GM23338 (cell line): Measurements from ENCODE around the gene SERBP1. TPM values are rescaled to one million over a fixed set of nuclear protein-coding genes. Genes with fewer than 3 reads are reported as not detected.

Experiments used
- ATAC-seq: fragments of 200-7000 bp; cut with Tn5 transposase; 3 replicates; pipeline ENCODE4 v1.9.1; 2020
- DNase-seq: peaks from one replicate; pipeline ENCODE4 v3.0.0-alpha.2; 2015; ENCODE audit warnings: low spot score
- H2AFZ ChIP-seq: fragments of 200-600 bp; sonication (generic); 2 replicates; pipeline ENCODE4 v1.8.0; 2016; ENCODE audit warnings: antibody characterized with exemption, mild to moderate bottlenecking, moderate library complexity
- H3F3A ChIP-seq: fragments of 200-600 bp; sonication (generic); replicated peaks from 2 replicates; pipeline ENCODE4 v1.8.0; 2017; ENCODE audit warnings: antibody characterized with exemption, mixed run types, low read depth
- H3K27ac ChIP-seq: fragments of 200-600 bp; sonication (generic); 2 replicates; pipeline ENCODE4 v1.6.1; 2016; ENCODE audit warnings: low read depth
- H3K27me3 ChIP-seq: fragments of 200-600 bp; sonication (generic); 2 replicates; pipeline ENCODE4 v1.8.0; 2016; ENCODE audit warnings: mild to moderate bottlenecking, mixed run types, moderate library complexity; ENCODE audit not compliant: insufficient read depth
- H3K36me3 ChIP-seq: fragments of 200-600 bp; sonication (generic); 2 replicates; pipeline ENCODE4 v1.8.0; 2016; ENCODE audit warnings: mild to moderate bottlenecking; ENCODE audit not compliant: insufficient read depth
- H3K4me1 ChIP-seq: fragments of 200-600 bp; sonication (generic); 2 replicates; pipeline ENCODE4 v1.8.0; 2016; ENCODE audit warnings: mild to moderate bottlenecking, moderate library complexity; ENCODE audit not compliant: insufficient read depth
- H3K4me2 ChIP-seq: fragments of 200-600 bp; sonication (generic); 2 replicates; pipeline ENCODE4 v1.7.1; 2017; ENCODE audit warnings: mixed run types
- H3K4me3 ChIP-seq: fragments of 200-600 bp; sonication (generic); 2 replicates; pipeline ENCODE4 v1.6.1; 2016; ENCODE audit warnings: mixed run types
- H3K79me2 ChIP-seq: fragments of 200-600 bp; sonication (generic); replicated peaks from 2 replicates; pipeline ENCODE4 v1.8.0; 2017; ENCODE audit warnings: mild to moderate bottlenecking; ENCODE audit not compliant: insufficient read depth
- H3K9me2 ChIP-seq: fragments of 200-600 bp; sonication (generic); 2 replicates; pipeline ENCODE4 v1.8.0; 2017; ENCODE audit not compliant: insufficient read depth
- H4K20me1 ChIP-seq: fragments of 200-600 bp; sonication (generic); replicated peaks from 2 replicates; pipeline ENCODE4 v1.8.0; 2017; ENCODE audit warnings: mild to moderate bottlenecking; ENCODE audit not compliant: insufficient read depth
- H3K27ac Mint-ChIP-seq: 2 replicates; pipeline ENCODE4 v1.8.0; 2020; ENCODE audit warnings: inconsistent platforms, mild to moderate bottlenecking, moderate library complexity, mixed read lengths
- H3K27me3 Mint-ChIP-seq: 3 replicates; pipeline ENCODE4 v1.8.0; 2022; ENCODE audit warnings: low read depth, mild to moderate bottlenecking, moderate library complexity, mixed read lengths, inconsistent platforms; ENCODE audit not compliant: insufficient read depth, poor library complexity
- H3K36me3 Mint-ChIP-seq: 3 replicates; pipeline ENCODE4 v1.8.0; 2021; ENCODE audit warnings: low read depth, mild to moderate bottlenecking, inconsistent platforms, moderate library complexity, mixed read lengths
- H3K4me1 Mint-ChIP-seq: 3 replicates; pipeline ENCODE4 v1.8.0; 2020; ENCODE audit warnings: mild to moderate bottlenecking, inconsistent platforms, mixed read lengths
- H3K4me3 Mint-ChIP-seq: 3 replicates; pipeline ENCODE4 v1.8.0; 2021; ENCODE audit warnings: moderate library complexity, mild to moderate bottlenecking, inconsistent platforms, mixed read lengths
- H3K9me3 Mint-ChIP-seq: 3 replicates; pipeline ENCODE4 v1.8.0; 2020; ENCODE audit warnings: moderate library complexity, mild to moderate bottlenecking, inconsistent platforms, mixed read lengths
- CREB1 ChIP-seq: fragments of 250-450 bp; sonication (Bioruptor Pico); IDR thresholded peaks from 2 replicates; pipeline ENCODE4 v1.5.0; 2020; ENCODE audit warnings: low read depth, mild to moderate bottlenecking, moderate library complexity
- EZH2 ChIP-seq: fragments of 200-600 bp; sonication (generic); IDR thresholded peaks from one replicate; pipeline ENCODE4 v1.8.0; 2017; ENCODE audit warnings: antibody characterized with exemption, mild to moderate bottlenecking, low read depth; ENCODE audit not compliant: unreplicated experiment
- EZH2phosphoT487 ChIP-seq: fragments of 200-600 bp; sonication (generic); IDR thresholded peaks from one replicate; pipeline ENCODE4 v1.8.1; 2018; ENCODE audit warnings: antibody characterized with exemption; ENCODE audit not compliant: unreplicated experiment
- JUNB ChIP-seq: IDR thresholded peaks from one replicate; pipeline ENCODE4 v1.6.1; 2016; ENCODE audit warnings: antibody characterized with exemption; ENCODE audit not compliant: unreplicated experiment
- NANOG ChIP-seq: IDR thresholded peaks from 2 replicates; pipeline ENCODE4 v1.6.1; 2016; ENCODE audit warnings: antibody characterized with exemption, borderline replicate concordance
- POLR2AphosphoS5 ChIP-seq: IDR thresholded peaks from 2 replicates; pipeline ENCODE4 v1.6.1; 2016; ENCODE audit warnings: antibody characterized with exemption, low read depth
- STAT1 ChIP-seq: IDR thresholded peaks from one replicate; pipeline ENCODE4 v1.6.1; 2016; ENCODE audit warnings: antibody characterized with exemption; ENCODE audit not compliant: unreplicated experiment
- ZNF114 ChIP-seq: fragments of 250-450 bp; sonication (Bioruptor Pico); IDR thresholded peaks from 2 replicates; pipeline ENCODE4 v1.5.0; 2020; ENCODE audit warnings: mild to moderate bottlenecking, moderate library complexity
- ZNF331 ChIP-seq: fragments of 250-450 bp; sonication (Bioruptor Pico); IDR thresholded peaks from 2 replicates; pipeline ENCODE4 v1.5.0; 2020; ENCODE audit warnings: low read depth, mild to moderate bottlenecking, moderate library complexity
- polyA plus RNA-seq: library from polyadenylated mRNA; unstranded; fragments of >200 nt; fragmentation: Nextera tagmentation; extraction: Ambion mirVana; gene quantifications from 2 replicates; pipeline ENCODE4 v1.2.1, GENCODE V29; 2016
- total RNA-seq: library from RNA; depleted of rRNA; stranded (reverse); fragments of >200 nt; shearing (Covaris generic); gene quantifications from 2 replicates; pipeline ENCODE4 v1.2.3, GENCODE V29; 2014
- TF ChIP-seq, protein P1 (sequence below): fragments of 250-450 bp; sonication (Bioruptor Pico); IDR thresholded peaks from 2 replicates; pipeline ENCODE4 v1.5.0; 2020; ENCODE audit warnings: mild to moderate bottlenecking, moderate library complexity
- TF ChIP-seq, protein P2 (sequence below): IDR thresholded peaks from one replicate; pipeline ENCODE4 v1.6.1; 2018; ENCODE audit warnings: antibody characterized with exemption; ENCODE audit not compliant: unreplicated experiment
- TF ChIP-seq, protein P3 (sequence below), 2 experiments: fragments of 200-600 bp in 1 of 2; sonication (generic) in 1 of 2; conservative IDR thresholded peaks; 2 replicates each; pipeline versions ENCODE4 v1.5.1 to v1.6.1; 2016 to 2017; ENCODE audit warnings: antibody characterized with exemption in 2 of 2, low read depth in 2 of 2, mild to moderate bottlenecking in 2 of 2, moderate library complexity in 1 of 2
- TF ChIP-seq, protein P4 (sequence below): IDR thresholded peaks from 2 replicates; pipeline ENCODE4 v1.6.1; 2016; ENCODE audit warnings: antibody characterized with exemption

Gene SERBP1
- total and polyA plus RNA-seq, 2 experiments from 2014 or later, result 559 to 674 TPM

DNA sequence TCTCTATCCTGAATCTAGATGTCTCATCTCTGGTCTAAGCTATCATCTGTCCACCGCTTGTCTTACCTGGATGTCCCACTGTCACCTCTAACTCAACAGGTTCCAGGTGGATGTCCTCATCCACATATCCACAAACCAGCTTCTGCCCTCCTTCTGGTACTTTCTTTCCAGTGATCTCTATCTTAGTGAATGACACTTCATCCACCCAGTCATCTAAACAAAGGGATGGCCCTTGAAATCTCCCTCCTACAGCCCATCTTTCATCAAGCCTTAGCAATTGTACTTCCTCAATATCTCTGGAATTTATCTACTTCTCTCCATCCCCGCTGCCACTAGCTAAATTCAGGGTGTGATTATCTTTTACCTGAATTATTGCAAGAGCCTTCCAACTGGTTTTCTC lies 33.9 kb upstream of the SERBP1 start:
- H3K36me3 Mint-ChIP-seq, result no peaks in the 10 kb centered on the region
- Histone ChIP-seq H3K4me1 (peaks cover 46% of the 10 kb centered on the region), H4K20me1 (no peaks in the 10 kb centered on the region), H3K79me2 (no peaks in the 10 kb centered on the region), H3K36me3 (no peaks in the 10 kb centered on the region; the same call in 1 of the 2 replicates), H3K27me3 (no peaks in the 10 kb centered on the region), H3F3A (no peaks in the 10 kb centered on the region; the same call in 1 of the 2 replicates), H3K9me2 (no peaks in the 10 kb centered on the region; the same call in 1 of the 2 replicates), H2AFZ (no peak overlapping the region), H3K27ac (no peak overlapping the region), H3K4me3 (no peak overlapping the region), H3K4me2 (peak overlapping the region; percentile 57)
- TF ChIP-seq EZH2 (no peak), NANOG (no peak), CREB1 (CRISPR knock-in tag) (no peak), EZH2phosphoT487 (no peak), ZNF114 (CRISPR knock-in tag) (no peak), STAT1 (no peak), JUNB (no peak), ZNF331 (CRISPR knock-in tag) (no peak), POLR2AphosphoS5 (no peak)
- TF ChIP-seq, protein P1, sequence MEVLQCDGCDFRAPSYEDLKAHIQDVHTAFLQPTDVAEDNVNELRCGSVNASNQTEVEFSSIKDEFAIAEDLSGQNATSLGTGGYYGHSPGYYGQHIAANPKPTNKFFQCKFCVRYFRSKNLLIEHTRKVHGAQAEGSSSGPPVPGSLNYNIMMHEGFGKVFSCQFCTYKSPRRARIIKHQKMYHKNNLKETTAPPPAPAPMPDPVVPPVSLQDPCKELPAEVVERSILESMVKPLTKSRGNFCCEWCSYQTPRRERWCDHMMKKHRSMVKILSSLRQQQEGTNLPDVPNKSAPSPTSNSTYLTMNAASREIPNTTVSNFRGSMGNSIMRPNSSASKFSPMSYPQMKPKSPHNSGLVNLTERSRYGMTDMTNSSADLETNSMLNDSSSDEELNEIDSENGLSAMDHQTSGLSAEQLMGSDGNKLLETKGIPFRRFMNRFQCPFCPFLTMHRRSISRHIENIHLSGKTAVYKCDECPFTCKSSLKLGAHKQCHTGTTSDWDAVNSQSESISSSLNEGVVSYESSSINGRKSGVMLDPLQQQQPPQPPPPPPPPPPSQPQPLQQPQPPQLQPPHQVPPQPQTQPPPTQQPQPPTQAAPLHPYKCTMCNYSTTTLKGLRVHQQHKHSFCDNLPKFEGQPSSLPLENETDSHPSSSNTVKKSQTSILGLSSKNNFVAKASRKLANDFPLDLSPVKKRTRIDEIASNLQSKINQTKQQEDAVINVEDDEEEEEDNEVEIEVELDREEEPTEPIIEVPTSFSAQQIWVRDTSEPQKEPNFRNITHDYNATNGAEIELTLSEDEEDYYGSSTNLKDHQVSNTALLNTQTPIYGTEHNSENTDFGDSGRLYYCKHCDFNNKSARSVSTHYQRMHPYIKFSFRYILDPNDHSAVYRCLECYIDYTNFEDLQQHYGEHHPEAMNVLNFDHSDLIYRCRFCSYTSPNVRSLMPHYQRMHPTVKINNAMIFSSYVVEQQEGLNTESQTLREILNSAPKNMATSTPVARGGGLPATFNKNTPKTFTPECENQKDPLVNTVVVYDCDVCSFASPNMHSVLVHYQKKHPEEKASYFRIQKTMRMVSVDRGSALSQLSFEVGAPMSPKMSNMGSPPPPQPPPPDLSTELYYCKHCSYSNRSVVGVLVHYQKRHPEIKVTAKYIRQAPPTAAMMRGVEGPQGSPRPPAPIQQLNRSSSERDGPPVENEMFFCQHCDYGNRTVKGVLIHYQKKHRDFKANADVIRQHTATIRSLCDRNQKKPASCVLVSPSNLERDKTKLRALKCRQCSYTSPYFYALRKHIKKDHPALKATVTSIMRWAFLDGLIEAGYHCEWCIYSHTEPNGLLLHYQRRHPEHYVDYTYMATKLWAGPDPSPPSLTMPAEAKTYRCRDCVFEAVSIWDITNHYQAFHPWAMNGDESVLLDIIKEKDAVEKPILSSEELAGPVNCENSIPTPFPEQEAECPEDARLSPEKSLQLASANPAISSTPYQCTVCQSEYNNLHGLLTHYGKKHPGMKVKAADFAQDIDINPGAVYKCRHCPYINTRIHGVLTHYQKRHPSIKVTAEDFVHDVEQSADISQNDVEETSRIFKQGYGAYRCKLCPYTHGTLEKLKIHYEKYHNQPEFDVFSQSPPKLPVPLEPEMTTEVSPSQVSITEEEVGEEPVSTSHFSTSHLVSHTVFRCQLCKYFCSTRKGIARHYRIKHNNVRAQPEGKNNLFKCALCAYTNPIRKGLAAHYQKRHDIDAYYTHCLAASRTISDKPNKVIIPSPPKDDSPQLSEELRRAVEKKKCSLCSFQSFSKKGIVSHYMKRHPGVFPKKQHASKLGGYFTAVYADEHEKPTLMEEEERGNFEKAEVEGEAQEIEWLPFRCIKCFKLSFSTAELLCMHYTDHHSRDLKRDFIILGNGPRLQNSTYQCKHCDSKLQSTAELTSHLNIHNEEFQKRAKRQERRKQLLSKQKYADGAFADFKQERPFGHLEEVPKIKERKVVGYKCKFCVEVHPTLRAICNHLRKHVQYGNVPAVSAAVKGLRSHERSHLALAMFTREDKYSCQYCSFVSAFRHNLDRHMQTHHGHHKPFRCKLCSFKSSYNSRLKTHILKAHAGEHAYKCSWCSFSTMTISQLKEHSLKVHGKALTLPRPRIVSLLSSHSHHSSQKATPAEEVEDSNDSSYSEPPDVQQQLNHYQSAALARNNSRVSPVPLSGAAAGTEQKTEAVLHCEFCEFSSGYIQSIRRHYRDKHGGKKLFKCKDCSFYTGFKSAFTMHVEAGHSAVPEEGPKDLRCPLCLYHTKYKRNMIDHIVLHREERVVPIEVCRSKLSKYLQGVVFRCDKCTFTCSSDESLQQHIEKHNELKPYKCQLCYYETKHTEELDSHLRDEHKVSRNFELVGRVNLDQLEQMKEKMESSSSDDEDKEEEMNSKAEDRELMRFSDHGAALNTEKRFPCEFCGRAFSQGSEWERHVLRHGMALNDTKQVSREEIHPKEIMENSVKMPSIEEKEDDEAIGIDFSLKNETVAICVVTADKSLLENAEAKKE, result no peak
- TF ChIP-seq, protein P2, sequence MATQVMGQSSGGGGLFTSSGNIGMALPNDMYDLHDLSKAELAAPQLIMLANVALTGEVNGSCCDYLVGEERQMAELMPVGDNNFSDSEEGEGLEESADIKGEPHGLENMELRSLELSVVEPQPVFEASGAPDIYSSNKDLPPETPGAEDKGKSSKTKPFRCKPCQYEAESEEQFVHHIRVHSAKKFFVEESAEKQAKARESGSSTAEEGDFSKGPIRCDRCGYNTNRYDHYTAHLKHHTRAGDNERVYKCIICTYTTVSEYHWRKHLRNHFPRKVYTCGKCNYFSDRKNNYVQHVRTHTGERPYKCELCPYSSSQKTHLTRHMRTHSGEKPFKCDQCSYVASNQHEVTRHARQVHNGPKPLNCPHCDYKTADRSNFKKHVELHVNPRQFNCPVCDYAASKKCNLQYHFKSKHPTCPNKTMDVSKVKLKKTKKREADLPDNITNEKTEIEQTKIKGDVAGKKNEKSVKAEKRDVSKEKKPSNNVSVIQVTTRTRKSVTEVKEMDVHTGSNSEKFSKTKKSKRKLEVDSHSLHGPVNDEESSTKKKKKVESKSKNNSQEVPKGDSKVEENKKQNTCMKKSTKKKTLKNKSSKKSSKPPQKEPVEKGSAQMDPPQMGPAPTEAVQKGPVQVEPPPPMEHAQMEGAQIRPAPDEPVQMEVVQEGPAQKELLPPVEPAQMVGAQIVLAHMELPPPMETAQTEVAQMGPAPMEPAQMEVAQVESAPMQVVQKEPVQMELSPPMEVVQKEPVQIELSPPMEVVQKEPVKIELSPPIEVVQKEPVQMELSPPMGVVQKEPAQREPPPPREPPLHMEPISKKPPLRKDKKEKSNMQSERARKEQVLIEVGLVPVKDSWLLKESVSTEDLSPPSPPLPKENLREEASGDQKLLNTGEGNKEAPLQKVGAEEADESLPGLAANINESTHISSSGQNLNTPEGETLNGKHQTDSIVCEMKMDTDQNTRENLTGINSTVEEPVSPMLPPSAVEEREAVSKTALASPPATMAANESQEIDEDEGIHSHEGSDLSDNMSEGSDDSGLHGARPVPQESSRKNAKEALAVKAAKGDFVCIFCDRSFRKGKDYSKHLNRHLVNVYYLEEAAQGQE, result no peak
- TF ChIP-seq, protein P3, sequence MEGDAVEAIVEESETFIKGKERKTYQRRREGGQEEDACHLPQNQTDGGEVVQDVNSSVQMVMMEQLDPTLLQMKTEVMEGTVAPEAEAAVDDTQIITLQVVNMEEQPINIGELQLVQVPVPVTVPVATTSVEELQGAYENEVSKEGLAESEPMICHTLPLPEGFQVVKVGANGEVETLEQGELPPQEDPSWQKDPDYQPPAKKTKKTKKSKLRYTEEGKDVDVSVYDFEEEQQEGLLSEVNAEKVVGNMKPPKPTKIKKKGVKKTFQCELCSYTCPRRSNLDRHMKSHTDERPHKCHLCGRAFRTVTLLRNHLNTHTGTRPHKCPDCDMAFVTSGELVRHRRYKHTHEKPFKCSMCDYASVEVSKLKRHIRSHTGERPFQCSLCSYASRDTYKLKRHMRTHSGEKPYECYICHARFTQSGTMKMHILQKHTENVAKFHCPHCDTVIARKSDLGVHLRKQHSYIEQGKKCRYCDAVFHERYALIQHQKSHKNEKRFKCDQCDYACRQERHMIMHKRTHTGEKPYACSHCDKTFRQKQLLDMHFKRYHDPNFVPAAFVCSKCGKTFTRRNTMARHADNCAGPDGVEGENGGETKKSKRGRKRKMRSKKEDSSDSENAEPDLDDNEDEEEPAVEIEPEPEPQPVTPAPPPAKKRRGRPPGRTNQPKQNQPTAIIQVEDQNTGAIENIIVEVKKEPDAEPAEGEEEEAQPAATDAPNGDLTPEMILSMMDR (conservative IDR thresholded peaks at IDR 0.05; ENCODE audit: low read depth in 2 of 2), result no peak
- TF ChIP-seq, protein P4, sequence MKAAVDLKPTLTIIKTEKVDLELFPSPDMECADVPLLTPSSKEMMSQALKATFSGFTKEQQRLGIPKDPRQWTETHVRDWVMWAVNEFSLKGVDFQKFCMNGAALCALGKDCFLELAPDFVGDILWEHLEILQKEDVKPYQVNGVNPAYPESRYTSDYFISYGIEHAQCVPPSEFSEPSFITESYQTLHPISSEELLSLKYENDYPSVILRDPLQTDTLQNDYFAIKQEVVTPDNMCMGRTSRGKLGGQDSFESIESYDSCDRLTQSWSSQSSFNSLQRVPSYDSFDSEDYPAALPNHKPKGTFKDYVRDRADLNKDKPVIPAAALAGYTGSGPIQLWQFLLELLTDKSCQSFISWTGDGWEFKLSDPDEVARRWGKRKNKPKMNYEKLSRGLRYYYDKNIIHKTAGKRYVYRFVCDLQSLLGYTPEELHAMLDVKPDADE, result no peak
- ATAC-seq (no peak), DNase-seq (no peak)
- H3K27ac Mint-ChIP-seq, result no peak overlapping the region
- no peaks in the 10 kb centered on the region; the same call in 2 of the 3 replicates for H3K9me3 Mint-ChIP-seq
- peaks cover 2% of the 10 kb centered on the region for H3K27me3 Mint-ChIP-seq
- H3K4me1 Mint-ChIP-seq, result peaks cover 44% of the 10 kb centered on the region
- H3K4me3 Mint-ChIP-seq, result no peak overlapping the region
